Hepatocyte (in vitro differentiated cells): ENCODE results near the gene FAF1. TPM values are rescaled to one million over a fixed set of nuclear protein-coding genes. Genes with fewer than 3 reads are reported as not detected.

Experiments used
- DNase-seq: peaks from one replicate; pipeline ENCODE4 v3.0.0-alpha.2; 2016; ENCODE audit warnings: low spot score
- H2AFZ ChIP-seq: fragments of 200-600 bp; sonication (generic); 2 replicates; pipeline ENCODE4 v1.6.0; 2016; ENCODE audit warnings: antibody characterized with exemption, mild to moderate bottlenecking
- H3K27ac ChIP-seq: fragments of 200-600 bp; sonication (generic); 2 replicates; pipeline ENCODE4 v1.5.1; 2016; ENCODE audit warnings: mild to moderate bottlenecking
- H3K27me3 ChIP-seq: fragments of 200-600 bp; sonication (generic); 2 replicates; pipeline ENCODE4 v1.6.1; 2016
- H3K36me3 ChIP-seq: fragments of 200-600 bp; sonication (generic); replicated peaks from 2 replicates; pipeline ENCODE4 v1.5.1; 2016; ENCODE audit warnings: low read depth; ENCODE audit not compliant: insufficient read depth
- H3K4me1 ChIP-seq: fragments of 200-600 bp; sonication (generic); 2 replicates; pipeline ENCODE4 v1.5.1; 2016; ENCODE audit warnings: mild to moderate bottlenecking, moderate library complexity; ENCODE audit not compliant: insufficient read depth
- H3K4me2 ChIP-seq: fragments of 200-600 bp; sonication (generic); 2 replicates; pipeline ENCODE4 v1.6.0; 2016
- H3K4me3 ChIP-seq: fragments of 200-600 bp; sonication (generic); 2 replicates; pipeline ENCODE4 v1.5.1; 2016; ENCODE audit warnings: mild to moderate bottlenecking
- H3K79me2 ChIP-seq: fragments of 200-600 bp; sonication (generic); 2 replicates; pipeline ENCODE4 v1.6.0; 2017; ENCODE audit warnings: mild to moderate bottlenecking
- H3K9me2 ChIP-seq: fragments of 200-600 bp; sonication (generic); replicated peaks from 2 replicates; pipeline ENCODE4 v1.6.0; 2017; ENCODE audit warnings: mild to moderate bottlenecking; ENCODE audit not compliant: insufficient read depth
- H3K9me3 ChIP-seq: fragments of 200-600 bp; sonication (generic); 2 replicates; pipeline ENCODE4 v1.5.1; 2016; ENCODE audit warnings: low read depth, mild to moderate bottlenecking
- H4K20me1 ChIP-seq: fragments of 200-600 bp; sonication (generic); 2 replicates; pipeline ENCODE4 v1.6.0; 2016; ENCODE audit warnings: mild to moderate bottlenecking; ENCODE audit not compliant: insufficient read depth, poor library complexity, severe bottlenecking
- EZH2 ChIP-seq: fragments of 200-600 bp; sonication (generic); IDR thresholded peaks from 2 replicates; pipeline ENCODE4 v1.6.1; 2016; ENCODE audit warnings: antibody characterized with exemption, mild to moderate bottlenecking, borderline replicate concordance
- EZH2phosphoT487 ChIP-seq: fragments of 200-600 bp; sonication (generic); IDR thresholded peaks from one replicate; pipeline ENCODE4 v1.6.1; 2018; ENCODE audit warnings: antibody characterized with exemption, mild to moderate bottlenecking, low read depth, moderate library complexity; ENCODE audit not compliant: unreplicated experiment, severe bottlenecking
- WGBS: methylation state at CpG from one replicate; pipeline ENCODE4 v1.1.6; 2016; ENCODE audit warnings: low lambda C conversion rate; ENCODE audit errors: missing lambda C conversion rate; 5-methylcytosine and 5-hydroxymethylcytosine counted together
- polyA plus RNA-seq: library from polyadenylated mRNA; unstranded; fragments of >200 nt; fragmentation: Nextera tagmentation; extraction: Ambion mirVana; gene quantifications from 2 replicates; pipeline ENCODE4 v1.2.1, GENCODE V29; 2016
- total RNA-seq: library from RNA; depleted of rRNA; stranded (reverse); fragments of >200 nt; gene quantifications from 2 replicates; pipeline ENCODE4 v1.2.3, GENCODE V29; 2014
- TF ChIP-seq, protein P1 (sequence below): fragments of 200-600 bp; sonication (generic); IDR thresholded peaks from 2 replicates; pipeline ENCODE4 v1.5.1; 2016; ENCODE audit warnings: antibody characterized with exemption, mild to moderate bottlenecking; ENCODE audit not compliant: poor library complexity

FAF1 gene
- total and polyA plus RNA-seq, 2 experiments from 2014 or later, result 25.7 to 35.5 TPM

GRCh38 chr1:50703240-50703639, 256.8 kb downstream of the FAF1 start:
- H3K27ac ChIP-seq, result no peak overlapping the region
- H3K27me3 ChIP-seq, result no peaks in the 10 kb centered on the region
- no peak for DNase-seq
- no peaks in the 10 kb centered on the region for H3K36me3 ChIP-seq
- H3K4me3 ChIP-seq, result no peak overlapping the region
- no peaks in the 10 kb centered on the region for H3K79me2 ChIP-seq
- no peaks in the 10 kb centered on the region for H3K9me3 ChIP-seq
- no peaks in the 10 kb centered on the region for H3K4me1 ChIP-seq
- TF ChIP-seq, protein P1, sequence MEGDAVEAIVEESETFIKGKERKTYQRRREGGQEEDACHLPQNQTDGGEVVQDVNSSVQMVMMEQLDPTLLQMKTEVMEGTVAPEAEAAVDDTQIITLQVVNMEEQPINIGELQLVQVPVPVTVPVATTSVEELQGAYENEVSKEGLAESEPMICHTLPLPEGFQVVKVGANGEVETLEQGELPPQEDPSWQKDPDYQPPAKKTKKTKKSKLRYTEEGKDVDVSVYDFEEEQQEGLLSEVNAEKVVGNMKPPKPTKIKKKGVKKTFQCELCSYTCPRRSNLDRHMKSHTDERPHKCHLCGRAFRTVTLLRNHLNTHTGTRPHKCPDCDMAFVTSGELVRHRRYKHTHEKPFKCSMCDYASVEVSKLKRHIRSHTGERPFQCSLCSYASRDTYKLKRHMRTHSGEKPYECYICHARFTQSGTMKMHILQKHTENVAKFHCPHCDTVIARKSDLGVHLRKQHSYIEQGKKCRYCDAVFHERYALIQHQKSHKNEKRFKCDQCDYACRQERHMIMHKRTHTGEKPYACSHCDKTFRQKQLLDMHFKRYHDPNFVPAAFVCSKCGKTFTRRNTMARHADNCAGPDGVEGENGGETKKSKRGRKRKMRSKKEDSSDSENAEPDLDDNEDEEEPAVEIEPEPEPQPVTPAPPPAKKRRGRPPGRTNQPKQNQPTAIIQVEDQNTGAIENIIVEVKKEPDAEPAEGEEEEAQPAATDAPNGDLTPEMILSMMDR, result no peak
- TF ChIP-seq EZH2phosphoT487 (no peak), EZH2 (no peak)
- H4K20me1 ChIP-seq, result no peaks in the 10 kb centered on the region
- H3K9me2 ChIP-seq, result no peaks in the 10 kb centered on the region
- no peak overlapping the region for H2AFZ ChIP-seq
- no peak overlapping the region for H3K4me2 ChIP-seq

- Histone ChIP-seq H4K20me1 (no peaks in the 10 kb centered on the region), H3K9me2 (no peaks in the 10 kb centered on the region), H3K9me3 (no peaks in the 10 kb centered on the region), H3K4me2 (no peak overlapping the region), H3K27ac (no peak overlapping the region), H3K4me1 (no peaks in the 10 kb centered on the region), H3K27me3 (no peaks in the 10 kb centered on the region), H2AFZ (no peak overlapping the region), H3K36me3 (no peaks in the 10 kb centered on the region), H3K79me2 (no peaks in the 10 kb centered on the region), H3K4me3 (no peak overlapping the region)
- no peak for TF ChIP-seq EZH2
- no peak for DNase-seq
- WGBS, result 84% methylated on average over 2 of the region's 2 CpGs
Measured at GRCh38 chr1:50702395-50702794, 257.7 kb downstream of the FAF1 start.

GRCh38 chr1:50701706-50702317, 258.3 kb downstream of the FAF1 start:
- no peaks in the 10 kb centered on the region for H4K20me1 ChIP-seq
- H3K9me2 ChIP-seq, result no peaks in the 10 kb centered on the region
- DNase-seq, result no peak
- H3K36me3 ChIP-seq, result no peaks in the 10 kb centered on the region
- no peaks in the 10 kb centered on the region for H3K4me1 ChIP-seq
- no peaks in the 10 kb centered on the region for H3K27me3 ChIP-seq
- H3K79me2 ChIP-seq, result no peaks in the 10 kb centered on the region
- no peak overlapping the region for H3K4me3 ChIP-seq
- H2AFZ ChIP-seq, result no peak overlapping the region
- TF ChIP-seq EZH2 (no peak), EZH2phosphoT487 (no peak)
- TF ChIP-seq, protein P1, result no peak
- 68% methylated on average over 1 of the region's 1 CpG for WGBS
- no peak overlapping the region for H3K27ac ChIP-seq
- no peak overlapping the region for H3K4me2 ChIP-seq
- no peaks in the 10 kb centered on the region for H3K9me3 ChIP-seq

DNA sequence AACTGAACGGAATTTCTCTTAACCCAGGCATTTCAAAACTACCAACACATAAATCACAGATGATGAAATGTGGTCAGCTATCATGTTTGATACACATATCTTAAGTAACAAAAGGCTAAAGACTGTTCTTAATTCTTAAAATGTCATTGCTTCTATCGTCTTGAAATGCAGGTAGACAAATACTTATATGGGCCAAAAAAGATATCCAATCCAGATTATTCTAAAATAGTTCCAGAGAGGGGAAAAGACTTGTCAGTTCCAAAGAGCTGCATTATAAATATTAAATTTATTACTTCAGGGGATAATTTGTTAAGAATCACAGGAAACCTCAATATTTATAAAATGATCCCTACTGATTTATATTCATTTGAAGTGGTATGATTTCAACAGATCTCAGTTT, 259.4 kb downstream of the FAF1 start:
- Histone ChIP-seq H3K9me3 (no peaks in the 10 kb centered on the region), H2AFZ (no peak overlapping the region), H4K20me1 (no peaks in the 10 kb centered on the region), H3K36me3 (no peaks in the 10 kb centered on the region), H3K9me2 (no peaks in the 10 kb centered on the region), H3K27ac (no peak overlapping the region), H3K4me2 (no peak overlapping the region), H3K4me3 (no peak overlapping the region), H3K27me3 (no peaks in the 10 kb centered on the region), H3K4me1 (no peaks in the 10 kb centered on the region), H3K79me2 (no peaks in the 10 kb centered on the region)
- WGBS, result 70% methylated on average over 2 of the region's 2 CpGs
- DNase-seq, result no peak
- TF ChIP-seq EZH2, result no peak
- TF ChIP-seq EZH2phosphoT487, result no peak
- TF ChIP-seq, protein P1, result no peak
